ENCODE results near the gene GIT2. TPM values are rescaled to one million over a fixed set of nuclear protein-coding genes. Genes with fewer than 3 reads are reported as not detected.

Gene GIT2
- total RNA-seq, 3 donors from 2014 or later, result 33.3 to 46.2 (median 39.6) TPM

- intact Hi-C loops (cut with DNase I, micrococcal nuclease), result no loop called here
- ATAC-seq (no peak), DNase-seq (no peak)
- Histone ChIP-seq H3K9me3 (no peaks in the 10 kb centered on the region), H3K4me1 (ENCODE audit: low read depth) (peaks cover 7% of the 10 kb centered on the region), H3K4me3 (no peak overlapping the region), H3K36me3 (ENCODE audit: low read depth) (no peaks in the 10 kb centered on the region)
- no peak for TF ChIP-seq CTCF (IDR thresholded peaks at IDR 0.05)
Measured at GRCh38 chr12:109925185-109925840, 70.9 kb downstream of the GIT2 start.

GRCh38 chr12:109923481-109924245, 72.5 kb downstream of the GIT2 start:
- Histone ChIP-seq H3K9me3 (no peaks in the 10 kb centered on the region), H3K4me3 (no peak overlapping the region), H3K36me3 (ENCODE audit: low read depth) (no peaks in the 10 kb centered on the region), H3K4me1 (ENCODE audit: low read depth) (no peaks in the 10 kb centered on the region)
- TF ChIP-seq CTCF (IDR thresholded peaks at IDR 0.05), result no peak
- no peak for ATAC-seq
- intact Hi-C loops (cut with DNase I, micrococcal nuclease), result no loop called here
- no peak for DNase-seq

GRCh38 chr12:109923038-109923437, 73.1 kb downstream of the GIT2 start:
- H3K36me3 ChIP-seq (ENCODE audit: low read depth), result no peaks in the 10 kb centered on the region
- ATAC-seq (no peak), DNase-seq (no peak)
- no peak overlapping the region for H3K4me3 ChIP-seq
- no peaks in the 10 kb centered on the region for H3K4me1 ChIP-seq (ENCODE audit: low read depth)
- H3K9me3 ChIP-seq, result no peaks in the 10 kb centered on the region
- TF ChIP-seq CTCF (IDR thresholded peaks at IDR 0.05), result no peak
- intact Hi-C loops (cut with DNase I, micrococcal nuclease), result no loop called here

DNA sequence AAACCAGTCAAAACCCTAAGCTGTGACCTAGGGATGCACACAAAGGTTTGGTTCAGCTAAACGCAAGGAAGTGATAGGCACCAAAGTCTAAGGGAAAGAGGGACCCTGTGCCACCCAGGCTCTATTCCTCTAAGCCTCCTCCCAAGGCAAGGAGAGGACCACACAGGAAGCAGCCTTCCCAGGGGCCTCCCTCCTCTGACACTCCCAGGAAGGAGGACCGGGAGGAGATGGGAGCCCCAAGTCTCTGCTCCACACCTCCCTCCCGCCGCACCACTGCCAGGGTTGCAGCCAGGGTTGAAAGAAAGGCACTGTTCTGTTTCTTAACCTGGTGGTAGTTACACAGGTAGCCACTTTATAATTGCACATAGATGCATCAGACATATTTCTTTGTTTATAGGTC, 74.2 kb downstream of the GIT2 start:
- no peak for TF ChIP-seq CTCF (IDR thresholded peaks at IDR 0.05)
- DNase-seq, result no peak
- H3K36me3 ChIP-seq (ENCODE audit: low read depth), result no peaks in the 10 kb centered on the region

GRCh38 chr12:109920261-109920780, 75.8 kb downstream of the GIT2 start:
- ATAC-seq (no peak), DNase-seq (no peak)
- H3K36me3 ChIP-seq (ENCODE audit: low read depth), result peaks cover 5% of the 10 kb centered on the region
- no peak for TF ChIP-seq CTCF (IDR thresholded peaks at IDR 0.05)
- no peaks in the 10 kb centered on the region for H3K4me1 ChIP-seq (ENCODE audit: low read depth)
- intact Hi-C loops (cut with DNase I, micrococcal nuclease), result no loop called here
- H3K9me3 ChIP-seq, result no peaks in the 10 kb centered on the region
- H3K4me3 ChIP-seq, result no peak overlapping the region

More for the DNA sequence above, 74.2 kb downstream of the GIT2 start:
- Histone ChIP-seq H3K4me1 (ENCODE audit: low read depth) (no peaks in the 10 kb centered on the region), H3K9me3 (no peaks in the 10 kb centered on the region), H3K4me3 (no peak overlapping the region)
- ATAC-seq, result no peak
- intact Hi-C loops (cut with DNase I, micrococcal nuclease), result no loop called here
